Panc1 (cell line): Measurements from ENCODE around the gene RMND5B. TPM values are rescaled to one million over a fixed set of nuclear protein-coding genes. Genes with fewer than 3 reads are reported as not detected.

Source experiments
- ATAC-seq: fragments of 200-7000 bp; cut with Tn5 transposase; 2 replicates; pipeline ENCODE4 v1.9.1; 2020; ENCODE audit warnings: mild to moderate bottlenecking, moderate library complexity
- BruUV-seq: library from RNA; stranded (reverse); fragments of 400-500 nt; replicated peaks from 2 replicates; lab custom pipeline; 2021; lab: Mats Ljungman, UMichigan
- CTCF ChIA-PET: fragments of 300-600 bp; sonication (Branson Sonifier 250); formaldehyde crosslinking; loops from one replicate; lab custom pipeline; 2022; ENCODE audit warnings: antibody characterized with exemption; lab: Charles Lee
- POLR2A ChIA-PET: fragments of 300-600 bp; sonication (Branson Sonifier 250); formaldehyde crosslinking; loops from one replicate; lab custom pipeline; 2022; ENCODE audit warnings: antibody characterized with exemption; lab: Charles Lee
- DNase-seq: peaks from one replicate; pipeline ENCODE4 v3.0.0-alpha.2; 2010; ENCODE audit warnings: low read depth, low spot score
- H3K27ac ChIP-seq: 2 replicates; pipeline ENCODE4 v1.5.1; 2011; ENCODE audit warnings: mild to moderate bottlenecking, low read length, inconsistent platforms
- H3K27me3 ChIP-seq: fragments of 200-500 bp; sonication (Bioruptor generic); 2 replicates; pipeline ENCODE4 v1.6.0; 2014; ENCODE audit warnings: low read length, inconsistent platforms; ENCODE audit not compliant: control insufficient read depth, insufficient read depth
- H3K36me3 ChIP-seq: fragments of 200-500 bp; sonication (Bioruptor generic); 2 replicates; pipeline ENCODE4 v1.5.1; 2014; ENCODE audit warnings: inconsistent platforms, mild to moderate bottlenecking, low read length, moderate library complexity; ENCODE audit not compliant: control insufficient read depth, insufficient read depth
- H3K4me1 ChIP-seq: 2 replicates; pipeline ENCODE4 v1.5.1; 2011; ENCODE audit warnings: inconsistent platforms, mild to moderate bottlenecking, low read length, moderate library complexity; ENCODE audit not compliant: control insufficient read depth, insufficient read depth
- H3K4me3 ChIP-seq, 2 experiments: 2 replicates each; pipeline ENCODE4 v1.5.1; 2011 to 2012; ENCODE audit warnings: low read depth in 2 of 2, low read length in 2 of 2, mild to moderate bottlenecking in 2 of 2, inconsistent platforms in 1 of 2, moderate library complexity in 1 of 2
- H3K9me3 ChIP-seq: fragments of 200-500 bp; sonication (Bioruptor generic); 2 replicates; pipeline ENCODE4 v1.5.1; 2014; ENCODE audit warnings: low read depth, mild to moderate bottlenecking, inconsistent platforms, low read length, moderate library complexity; ENCODE audit not compliant: control insufficient read depth, insufficient read depth
- CTCF ChIP-seq: fragments of 450-650 bp; IDR thresholded peaks from 2 replicates; pipeline ENCODE4 v1.5.1; 2017; ENCODE audit warnings: mild to moderate bottlenecking
- POLR2AphosphoS5 ChIP-seq: IDR thresholded peaks from 2 replicates; pipeline ENCODE4 v1.6.1; 2012; ENCODE audit warnings: mild to moderate bottlenecking, low read depth, low read length, moderate library complexity
- REST ChIP-seq, 2 experiments: IDR thresholded peaks; 2 replicates each; pipeline ENCODE4 v1.6.1; 2011 to 2012; ENCODE audit warnings: low read depth in 2 of 2, control low read depth in 1 of 2, low read length in 1 of 2, mild to moderate bottlenecking in 1 of 2, moderate library complexity in 1 of 2; ENCODE audit not compliant: insufficient read depth in 1 of 2
- SIN3A ChIP-seq: IDR thresholded peaks from 2 replicates; pipeline ENCODE4 v1.6.1; 2012; ENCODE audit warnings: low read depth, mild to moderate bottlenecking, low read length, moderate library complexity, borderline replicate concordance; ENCODE audit not compliant: insufficient read depth
- TCF7L2 ChIP-seq: IDR thresholded peaks from 2 replicates; pipeline ENCODE4 v1.6.1; 2011; ENCODE audit warnings: mild to moderate bottlenecking, low read depth, low read length, inconsistent platforms
- in situ Hi-C: cut with HindIII; loops from 2 replicates; pipeline ENCODE4 v1.10.0; 2016; ENCODE audit warnings: low sequenced_read_pairs, low pct_unique_long_range_greater_than_20kb
- intact Hi-C: fragments of 100-400 bp; cut with micrococcal nuclease; formaldehyde crosslinking; loops from one replicate; pipeline ENCODE4 v1.10.0; 2022; ENCODE audit not compliant: unreplicated experiment
- total RNA-seq: library from RNA; stranded (reverse); gene quantifications from one replicate; pipeline ENCODE4 v1.2.1, GENCODE V29; 2021; ENCODE audit not compliant: unreplicated experiment

RMND5B gene
- total RNA-seq, 1 experiment from 2014 or later = 40.8 TPM

GRCh38 chr5:178160176-178160575 is 29.4 kb downstream of the RMND5B start:
- DNase-seq (no peak), ATAC-seq (no peak)
- ChIA-PET POLR2A (no interaction called here), CTCF (no interaction called here)
- H3K27me3 ChIP-seq = no peaks in the 10 kb centered on the region
- H3K36me3 ChIP-seq = no peaks in the 10 kb centered on the region
- intact Hi-C loops (no loop called here), in situ Hi-C loops (no loop called here)
- H3K27ac ChIP-seq = no peak overlapping the region
- no peaks in the 10 kb centered on the region for H3K9me3 ChIP-seq
- no peak overlapping the region for H3K4me3 ChIP-seq
- no peaks in the 10 kb centered on the region; the same call in 1 of the 2 replicates for H3K4me1 ChIP-seq
- no TSS peak for BruUV-seq
- TF ChIP-seq SIN3A (no peak), CTCF (no peak)

- BruUV-seq = no TSS peak
- no peak for DNase-seq
- no peak for ATAC-seq
- intact Hi-C loops (no loop called here), in situ Hi-C loops (no loop called here)
- no peaks in the 10 kb centered on the region for H3K4me1 ChIP-seq
- no peak for TF ChIP-seq POLR2AphosphoS5
- TF ChIP-seq CTCF = no peak
- TF ChIP-seq TCF7L2 = no peak
- TF ChIP-seq SIN3A = no peak
- CTCF ChIA-PET = interaction anchor here (0.7 to 2.6 kb wide), 2 partner anchors 18 to 87 kb away, joined by 3 to 19 read pairs; no protein-coding TSS in a partner anchor
- POLR2A ChIA-PET = no interaction called here
- no peak overlapping the region for H3K4me3 ChIP-seq
- no peaks in the 10 kb centered on the region for H3K27me3 ChIP-seq
- no peak overlapping the region for H3K27ac ChIP-seq
- no peaks in the 10 kb centered on the region for H3K36me3 ChIP-seq
- no peaks in the 10 kb centered on the region for H3K9me3 ChIP-seq
Observed at GRCh38 chr5:178162481-178162880, 31.7 kb downstream of the RMND5B start.

- Histone ChIP-seq H3K4me3 (peak overlapping the region; percentile 15 to 46), H3K27ac (no peak overlapping the region), H3K36me3 (no peaks in the 10 kb centered on the region), H3K9me3 (no peaks in the 10 kb centered on the region), H3K27me3 (no peaks in the 10 kb centered on the region), H3K4me1 (no peaks in the 10 kb centered on the region)
- POLR2A ChIA-PET = interaction anchor here (0.6 kb wide), 1 partner anchor 605 kb away, joined by 17 read pairs; no protein-coding TSS in a partner anchor
- CTCF ChIA-PET = interaction anchor here (0.6 to 2.6 kb wide), 2 partner anchors 82 to 88 kb away, joined by 5 to 19 read pairs; no protein-coding TSS in a partner anchor
- intact Hi-C loops (loop anchor here (1.0 kb wide), 1 partner anchor 88 kb away; no protein-coding TSS in a partner anchor), in situ Hi-C loops (no loop called here)
- BruUV-seq = no TSS peak
- TF ChIP-seq SIN3A (no peak), REST (IDR thresholded peaks at IDR 0.05; ENCODE audit: insufficient read depth in 1 of 2, low read depth in 2 of 2, low read length in 1 of 2) (0 out of 4 replicates have a peak, but pooled peaks of 1 of the 2 experiments have one; percentile 36), CTCF (peak; percentile 98), POLR2AphosphoS5 (no peak; the same call in 1 of the 2 replicates)
- ATAC-seq (peak; percentile 99), DNase-seq (peak; percentile 69)
Observed at GRCh38 chr5:178163772-178164735, 33.2 kb downstream of the RMND5B start.
